Sigmoid colon (tissue), 4 donors: ENCODE results near the gene RRP9.

Experiments
- CTCF ChIP-seq, 4 experiments: fragments of 450-650 bp in 3 of 4; fragments of 200-600 bp in 1 of 4; IDR thresholded peaks; one replicate each; pipeline ENCODE4 v1.5.1; 2016 to 2019; ENCODE audit warnings: antibody characterized with exemption in 4 of 4, mild to moderate bottlenecking in 3 of 4, moderate library complexity in 2 of 4
- EP300 ChIP-seq, 4 donors: sonication (generic); formaldehyde crosslinking; IDR thresholded peaks; one replicate each; pipeline ENCODE4 v1.6.1; 2017; ENCODE audit warnings: antibody characterized with exemption in 4 of 4
- POLR2AphosphoS5 ChIP-seq, 4 donors: sonication (generic); formaldehyde crosslinking; IDR thresholded peaks; one replicate each; pipeline ENCODE4 v1.6.1; 2017; ENCODE audit warnings: antibody characterized with exemption in 4 of 4

- TF ChIP-seq POLR2AphosphoS5 (IDR thresholded peaks at IDR 0.05) (no peak), CTCF (IDR thresholded peaks at IDR 0.05) (no peak), EP300 (IDR thresholded peaks at IDR 0.05) (no peak)
Observed at GRCh38 chr3:51977446-51978142, 35.9 kb upstream of the RRP9 start.
